SU-DHL-6 (cell line): ENCODE results near the gene MRAP2.

ENCODE experiments used
- H2AFZ ChIP-seq: fragments of 200-600 bp; sonication (generic); 2 replicates; pipeline ENCODE4 v1.6.1; 2014; ENCODE audit warnings: low read depth, mild to moderate bottlenecking, moderate library complexity, mixed read lengths, antibody characterized with exemption, low read length; ENCODE audit not compliant: severe bottlenecking
- H3F3A ChIP-seq: fragments of 200-600 bp; shearing (Covaris generic); 2 replicates; pipeline ENCODE4 v1.6.0; 2016; ENCODE audit warnings: antibody characterized with exemption, mild to moderate bottlenecking; ENCODE audit not compliant: insufficient read depth
- H3K27ac ChIP-seq: fragments of 200-600 bp; sonication (generic); 2 replicates; pipeline ENCODE4 v1.5.1; 2016; ENCODE audit warnings: low read depth, mild to moderate bottlenecking, low read length, moderate library complexity, mixed read lengths
- H3K27me3 ChIP-seq: fragments of 200-600 bp; sonication (generic), shearing (Covaris generic); 2 replicates; pipeline ENCODE4 v1.6.0; 2014; ENCODE audit warnings: mild to moderate bottlenecking, low read length
- H3K36me3 ChIP-seq: fragments of 200-600 bp; sonication (generic); 2 replicates; pipeline ENCODE4 v1.6.1; 2014; ENCODE audit warnings: mild to moderate bottlenecking, low read length, mixed read lengths
- H3K4me2 ChIP-seq: fragments of 300-600, 200-600 bp; shearing (Covaris generic), sonication (generic); 2 replicates; pipeline ENCODE4 v1.6.0; 2014; ENCODE audit warnings: low read length, low read depth, mild to moderate bottlenecking; ENCODE audit not compliant: poor library complexity, severe bottlenecking
- H3K4me3 ChIP-seq: fragments of 200-600 bp; sonication (generic); 2 replicates; pipeline ENCODE4 v1.5.1; 2014; ENCODE audit warnings: antibody characterized with exemption, low read length, mild to moderate bottlenecking, mixed read lengths; ENCODE audit not compliant: insufficient read depth, poor library complexity, severe bottlenecking
- H3K79me2 ChIP-seq: fragments of 200-600 bp; sonication (generic); 2 replicates; pipeline ENCODE4 v1.6.1; 2014; ENCODE audit warnings: mild to moderate bottlenecking, low read length, moderate library complexity; ENCODE audit not compliant: insufficient read depth
- H3K9ac ChIP-seq: fragments of 200-600 bp; sonication (generic); 2 replicates; pipeline ENCODE4 v1.7.0; 2014; ENCODE audit warnings: mild to moderate bottlenecking, low read length
- H3K9me2 ChIP-seq: fragments of 200-600 bp; sonication (generic); replicated peaks from 2 replicates; pipeline ENCODE4 v1.6.1; 2014; ENCODE audit warnings: low read length; ENCODE audit not compliant: insufficient read depth
- H3K9me3 ChIP-seq: fragments of 200-600 bp; sonication (generic); 2 replicates; pipeline ENCODE4 v1.6.1; 2014; ENCODE audit warnings: low read length, mixed read lengths; ENCODE audit not compliant: insufficient read depth
- H4K20me1 ChIP-seq: fragments of 200-600 bp; sonication (generic); 2 replicates; pipeline ENCODE4 v1.6.1; 2014; ENCODE audit warnings: low read depth, mild to moderate bottlenecking, antibody characterized with exemption, low read length, moderate library complexity, mixed read lengths
- EZH2phosphoT487 ChIP-seq: fragments of 200-600 bp; sonication (generic), shearing (Covaris generic); conservative IDR thresholded peaks from 2 replicates; pipeline ENCODE4 v1.6.1; 2018; ENCODE audit warnings: mild to moderate bottlenecking, antibody characterized with exemption, low read length, moderate library complexity, mixed read lengths
- TF ChIP-seq, protein P1 (sequence below): fragments of 200-600 bp; sonication (generic); IDR thresholded peaks from one replicate; pipeline ENCODE4 v1.5.1; 2017; ENCODE audit warnings: antibody characterized with exemption, mild to moderate bottlenecking, low read length, moderate library complexity; ENCODE audit not compliant: insufficient read depth, poor library complexity, severe bottlenecking

The MRAP2 gene

DNA sequence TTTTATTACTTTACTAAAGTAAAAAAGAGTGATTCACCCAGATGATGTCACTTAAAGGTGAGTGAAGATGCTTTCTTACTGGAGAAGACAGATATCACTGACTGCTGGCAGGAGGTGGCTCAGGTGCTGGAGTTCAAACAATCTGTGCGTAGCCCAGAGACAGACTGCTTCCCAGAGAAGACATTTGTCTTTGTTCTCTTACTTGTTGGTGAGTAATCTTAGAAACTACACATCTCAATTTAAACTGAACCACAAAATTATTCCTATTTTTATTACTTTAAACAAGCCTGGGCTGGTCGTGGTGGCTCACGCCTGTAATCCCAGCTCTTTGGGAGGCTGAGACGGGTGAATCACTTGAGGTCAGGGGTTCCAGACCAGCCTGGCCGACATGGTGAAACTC is 101.7 kb downstream of the MRAP2 start:
- no peak overlapping the region for H2AFZ ChIP-seq
- H3K4me3 ChIP-seq = no peak overlapping the region
- H3F3A ChIP-seq = no peaks in the 10 kb centered on the region
- H4K20me1 ChIP-seq = no peaks in the 10 kb centered on the region
- H3K79me2 ChIP-seq = no peaks in the 10 kb centered on the region
- TF ChIP-seq EZH2phosphoT487 = no peak
- TF ChIP-seq, protein P1, sequence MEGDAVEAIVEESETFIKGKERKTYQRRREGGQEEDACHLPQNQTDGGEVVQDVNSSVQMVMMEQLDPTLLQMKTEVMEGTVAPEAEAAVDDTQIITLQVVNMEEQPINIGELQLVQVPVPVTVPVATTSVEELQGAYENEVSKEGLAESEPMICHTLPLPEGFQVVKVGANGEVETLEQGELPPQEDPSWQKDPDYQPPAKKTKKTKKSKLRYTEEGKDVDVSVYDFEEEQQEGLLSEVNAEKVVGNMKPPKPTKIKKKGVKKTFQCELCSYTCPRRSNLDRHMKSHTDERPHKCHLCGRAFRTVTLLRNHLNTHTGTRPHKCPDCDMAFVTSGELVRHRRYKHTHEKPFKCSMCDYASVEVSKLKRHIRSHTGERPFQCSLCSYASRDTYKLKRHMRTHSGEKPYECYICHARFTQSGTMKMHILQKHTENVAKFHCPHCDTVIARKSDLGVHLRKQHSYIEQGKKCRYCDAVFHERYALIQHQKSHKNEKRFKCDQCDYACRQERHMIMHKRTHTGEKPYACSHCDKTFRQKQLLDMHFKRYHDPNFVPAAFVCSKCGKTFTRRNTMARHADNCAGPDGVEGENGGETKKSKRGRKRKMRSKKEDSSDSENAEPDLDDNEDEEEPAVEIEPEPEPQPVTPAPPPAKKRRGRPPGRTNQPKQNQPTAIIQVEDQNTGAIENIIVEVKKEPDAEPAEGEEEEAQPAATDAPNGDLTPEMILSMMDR = no peak
- no peaks in the 10 kb centered on the region for H3K9me3 ChIP-seq
- H3K27me3 ChIP-seq = no peaks in the 10 kb centered on the region
- H3K9ac ChIP-seq = no peak overlapping the region
- H3K36me3 ChIP-seq = no peaks in the 10 kb centered on the region
- no peaks in the 10 kb centered on the region for H3K9me2 ChIP-seq
- H3K27ac ChIP-seq = no peak overlapping the region
- H3K4me2 ChIP-seq = no peak overlapping the region

DNA sequence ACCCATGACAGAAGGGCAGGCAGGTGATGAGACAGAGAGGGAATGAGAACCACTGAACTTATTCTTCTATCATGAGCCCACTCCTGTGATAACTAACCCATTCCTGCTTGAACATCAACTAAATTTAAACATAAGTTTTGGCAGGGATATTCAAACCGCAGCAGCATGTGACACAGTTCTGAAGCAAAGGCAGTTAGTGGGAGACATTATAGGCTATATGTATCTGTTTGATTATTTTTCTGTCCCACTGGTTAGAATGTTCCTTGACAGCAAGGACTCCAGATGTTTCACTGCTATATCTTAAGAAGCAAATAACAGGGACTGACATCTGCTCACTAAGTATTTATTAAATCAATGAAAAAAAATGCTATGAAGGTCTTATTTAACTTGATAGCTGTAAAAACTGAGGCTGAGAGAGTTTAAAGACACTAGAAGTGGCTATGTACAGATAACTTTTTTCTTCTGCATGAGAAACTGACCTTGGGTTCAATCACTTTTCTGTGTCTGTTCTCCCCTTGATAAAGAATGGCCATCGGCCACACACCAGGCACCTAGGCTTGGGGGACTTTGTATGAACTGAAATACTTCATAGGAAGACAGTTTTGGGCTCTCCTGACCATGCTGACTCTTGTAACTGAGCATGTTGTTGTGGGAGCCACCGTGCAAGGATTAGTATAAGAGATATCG is 102.9 kb downstream of the MRAP2 start:
- Histone ChIP-seq H3K9ac (no peak overlapping the region), H2AFZ (no peak overlapping the region), H4K20me1 (no peaks in the 10 kb centered on the region), H3K9me3 (no peaks in the 10 kb centered on the region), H3K4me3 (no peak overlapping the region), H3F3A (no peaks in the 10 kb centered on the region), H3K9me2 (no peaks in the 10 kb centered on the region), H3K4me2 (no peak overlapping the region), H3K79me2 (no peaks in the 10 kb centered on the region), H3K27ac (no peak overlapping the region), H3K27me3 (no peaks in the 10 kb centered on the region), H3K36me3 (no peaks in the 10 kb centered on the region)
- TF ChIP-seq, protein P1 = no peak
- no peak for TF ChIP-seq EZH2phosphoT487

DNA sequence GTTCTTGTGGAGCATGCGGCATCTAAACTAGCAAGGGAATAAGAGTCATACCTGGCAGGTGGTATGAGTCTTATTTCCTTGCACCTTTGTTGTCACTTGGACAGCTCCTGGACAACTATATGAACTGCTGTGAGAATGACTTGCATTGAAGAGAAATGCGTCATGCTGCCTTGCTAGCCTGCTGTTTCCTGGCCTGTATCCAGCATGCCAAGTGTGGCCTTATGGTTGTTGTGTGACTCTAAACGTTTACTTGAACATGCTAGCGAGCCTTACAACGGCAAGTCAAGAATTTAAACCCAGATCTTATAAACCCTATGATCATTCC is 103.4 kb downstream of the MRAP2 start:
- no peak overlapping the region for H3K4me3 ChIP-seq
- no peaks in the 10 kb centered on the region for H3K9me2 ChIP-seq
- H3K9me3 ChIP-seq = no peaks in the 10 kb centered on the region
- H3K36me3 ChIP-seq = no peaks in the 10 kb centered on the region
- no peaks in the 10 kb centered on the region for H3K79me2 ChIP-seq
- H3F3A ChIP-seq = no peaks in the 10 kb centered on the region
- no peaks in the 10 kb centered on the region for H4K20me1 ChIP-seq
- no peak overlapping the region for H3K4me2 ChIP-seq
- H3K27me3 ChIP-seq = no peaks in the 10 kb centered on the region
- H2AFZ ChIP-seq = no peak overlapping the region
- TF ChIP-seq, protein P1 = no peak
- TF ChIP-seq EZH2phosphoT487 = no peak
- H3K9ac ChIP-seq = no peak overlapping the region
- no peak overlapping the region for H3K27ac ChIP-seq
